Renal cortex interstitium (tissue), 11 donors: ENCODE measurements around the gene RERE. TPM values are rescaled to one million over a fixed set of nuclear protein-coding genes. Genes with fewer than 3 reads are reported as not detected.

Source experiments
- DNase-seq, 11 donors: peaks; one replicate each; pipeline ENCODE4 v3.0.0-alpha.2; 2013; ENCODE audit warnings: low read depth in 9 of 11, low spot score in 4 of 11; ENCODE audit errors: extremely low read depth in 1 of 11
- polyA plus RNA-seq, 3 donors: library from polyadenylated mRNA; unstranded; fragments of 120-200 nt; gene quantifications; one replicate each; pipeline ENCODE4 v1.2.1, GENCODE V29; 2013; ENCODE audit not compliant: insufficient read length in 3 of 3

The RERE gene
- polyA plus RNA-seq, 3 donors, result 149 to 169 (median 157) TPM

DNA sequence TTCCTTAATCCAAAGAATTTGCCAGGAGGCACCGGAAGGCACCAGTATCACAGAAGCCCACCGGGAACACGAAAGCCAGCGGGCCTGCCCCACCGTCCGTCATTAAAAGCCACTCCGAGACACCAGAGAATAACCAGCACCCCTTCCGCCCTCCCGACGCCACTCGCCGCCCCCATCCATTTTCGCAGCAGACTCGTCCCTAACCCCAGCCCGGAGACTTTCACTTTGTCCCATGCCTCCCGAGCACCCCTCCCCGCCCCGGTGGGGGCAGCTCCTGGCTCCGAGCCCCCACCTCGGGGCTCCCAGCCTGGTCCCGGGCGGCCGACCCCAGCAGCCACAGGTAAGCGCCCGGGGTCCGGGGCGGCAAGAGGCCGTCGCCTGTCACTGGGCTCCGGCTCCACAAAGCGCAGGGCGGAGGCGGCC, 394.2 kb downstream of the RERE start:
- DNase-seq, result no peak

DNA sequence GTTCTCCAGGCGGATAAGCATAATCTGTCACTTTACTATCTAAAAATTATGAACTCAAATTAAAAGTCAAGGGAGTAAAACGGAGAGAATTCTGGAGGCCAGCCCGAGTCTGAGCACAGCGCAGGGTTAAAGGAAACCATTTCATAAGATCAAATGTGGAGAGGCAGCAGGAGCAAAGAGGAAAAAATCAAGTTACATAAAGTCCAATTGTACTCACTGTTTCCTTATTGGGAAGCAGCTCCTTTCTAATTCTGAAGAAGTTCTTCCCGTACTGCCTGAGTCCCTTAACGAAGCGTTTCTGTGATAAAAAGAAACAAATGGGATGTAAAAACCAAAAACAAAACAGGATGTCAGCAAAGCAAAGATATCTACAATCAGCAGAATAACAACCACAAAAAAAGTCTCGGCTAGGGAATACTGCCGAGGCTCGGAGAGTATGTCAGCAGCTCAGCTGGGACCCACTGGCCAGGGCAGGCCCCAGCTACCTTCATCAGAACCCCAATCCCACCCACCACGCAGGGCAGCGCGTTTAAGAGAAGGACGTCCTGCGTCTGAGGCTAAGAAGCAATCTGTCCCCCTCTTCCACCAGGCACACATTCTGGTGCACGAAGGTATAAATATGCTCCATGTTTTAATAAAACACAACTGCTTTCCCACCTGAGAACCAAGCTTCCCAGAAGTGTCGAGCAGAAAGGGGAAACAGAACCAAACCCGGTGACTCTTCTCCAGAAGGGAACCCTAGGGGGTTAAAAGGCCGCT, 394.8 kb downstream of the RERE start:
- no peak for DNase-seq

DNA sequence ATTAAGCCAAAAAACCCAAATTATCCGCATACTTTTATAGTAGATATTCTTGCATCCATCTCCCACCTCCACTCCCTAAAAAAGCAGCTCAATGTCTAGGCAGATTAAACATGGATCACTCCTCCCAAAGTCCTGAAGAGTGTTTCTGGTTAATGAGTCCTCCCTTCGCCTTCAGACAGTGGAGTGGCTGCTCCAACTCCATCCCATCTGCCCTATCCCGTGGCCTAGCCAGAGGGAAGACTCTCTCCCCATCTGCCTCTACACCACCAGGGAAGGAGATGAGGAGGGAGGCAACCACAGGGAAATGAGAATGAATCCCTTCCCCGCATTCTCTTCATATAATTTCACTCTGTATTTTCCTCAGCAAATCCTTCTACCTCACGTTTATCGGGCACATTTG, 395.7 kb downstream of the RERE start:
- no peak for DNase-seq

DNA sequence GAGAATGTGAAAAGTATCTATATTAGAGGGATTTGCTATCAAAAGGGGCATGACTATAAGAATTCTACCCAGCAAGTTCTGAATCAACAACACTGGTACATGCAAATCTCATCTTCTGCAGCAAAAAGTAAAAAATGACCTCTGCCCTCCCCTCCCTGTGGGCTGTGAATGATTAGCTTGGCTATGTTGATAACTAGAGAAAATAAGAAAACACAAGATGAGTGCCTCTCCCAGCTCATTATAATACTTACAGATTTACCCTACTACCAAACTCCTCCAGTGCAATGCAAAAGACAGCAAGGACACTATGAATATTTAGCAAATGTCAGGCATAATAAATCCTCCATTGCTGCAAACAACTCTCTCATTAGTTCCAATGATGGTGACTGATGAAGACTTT, 397.1 kb downstream of the RERE start:
- DNase-seq, result no peak

DNA sequence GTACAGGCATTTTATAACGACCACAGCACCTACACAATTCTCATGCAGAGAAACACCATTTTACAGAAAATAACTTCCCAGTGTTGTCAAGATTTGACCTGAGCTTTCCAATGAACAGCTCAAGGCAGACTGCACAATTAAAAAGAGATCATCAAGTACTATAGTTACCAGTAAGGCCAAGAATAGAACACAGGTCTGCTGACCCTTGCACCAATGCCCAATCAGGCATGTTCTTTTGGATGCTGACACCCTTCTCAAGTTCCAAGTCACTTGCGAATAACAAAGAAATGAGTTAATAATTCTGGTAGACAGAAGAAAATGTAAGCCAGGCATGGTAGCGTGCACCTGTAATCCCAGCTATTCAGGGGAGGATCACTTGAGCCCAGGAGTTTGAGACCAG, 397.6 kb downstream of the RERE start:
- no peak for DNase-seq

DNA sequence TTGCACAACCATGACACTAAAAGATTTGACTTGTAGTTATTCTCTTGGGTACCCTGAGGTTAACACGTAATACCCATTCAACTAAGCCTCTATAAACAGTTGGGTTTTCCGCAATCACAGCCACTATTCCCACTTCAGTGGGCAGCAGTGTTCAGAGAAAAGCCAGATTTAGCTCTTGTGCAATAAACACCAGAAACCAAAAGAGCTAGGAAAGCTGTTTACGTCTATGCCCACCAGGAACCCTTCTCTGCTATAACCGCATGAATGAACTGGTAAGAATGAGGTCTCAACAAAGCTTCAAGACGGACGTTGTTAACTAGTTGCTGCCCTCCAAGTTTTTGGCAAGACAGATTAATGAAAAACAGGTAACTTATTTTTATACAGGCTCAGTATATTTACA, 398.3 kb downstream of the RERE start:
- no peak for DNase-seq

DNA sequence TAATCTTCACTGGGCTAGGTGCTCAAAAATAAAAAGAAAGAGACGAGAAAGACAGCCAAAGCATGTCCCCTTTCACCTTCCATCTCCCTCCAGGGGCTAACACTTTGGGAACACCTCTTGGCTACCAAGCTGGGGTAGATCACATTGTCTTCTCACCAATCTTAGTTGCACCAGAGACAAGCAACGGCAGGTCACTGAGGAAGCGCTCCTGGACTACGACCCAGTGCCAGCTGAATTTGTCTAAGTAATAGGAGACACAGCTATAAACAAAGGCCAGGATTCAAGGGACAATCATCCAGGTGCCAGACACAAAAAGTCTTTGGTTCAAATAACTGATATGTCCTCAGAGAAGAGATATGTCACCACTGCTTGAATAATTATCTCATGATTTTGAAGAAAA, 399.1 kb downstream of the RERE start:
- DNase-seq, result no peak

DNA sequence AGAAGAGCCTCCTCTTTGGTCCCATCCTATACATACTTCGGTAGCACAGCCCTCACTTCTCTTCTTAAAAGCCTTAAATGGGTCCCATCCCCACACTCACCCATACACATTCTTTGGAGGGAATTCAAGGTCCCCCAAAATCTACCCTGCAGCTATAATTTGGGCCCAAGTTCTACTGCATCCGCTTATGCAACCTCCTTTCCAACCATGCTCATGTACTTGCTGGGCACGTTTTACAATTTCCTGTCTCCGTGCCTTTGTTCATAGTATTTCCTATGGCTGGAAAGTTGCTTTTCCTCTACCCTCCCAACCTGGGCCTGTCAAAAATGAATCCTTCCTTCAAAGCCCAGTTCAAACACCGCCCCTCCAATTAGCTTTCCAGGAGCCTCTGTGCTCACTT, 399.8 kb downstream of the RERE start:
- DNase-seq, result no peak

GRCh38 chr1:8416881-8417280, 400.6 kb downstream of the RERE start:
- DNase-seq, result no peak

DNA sequence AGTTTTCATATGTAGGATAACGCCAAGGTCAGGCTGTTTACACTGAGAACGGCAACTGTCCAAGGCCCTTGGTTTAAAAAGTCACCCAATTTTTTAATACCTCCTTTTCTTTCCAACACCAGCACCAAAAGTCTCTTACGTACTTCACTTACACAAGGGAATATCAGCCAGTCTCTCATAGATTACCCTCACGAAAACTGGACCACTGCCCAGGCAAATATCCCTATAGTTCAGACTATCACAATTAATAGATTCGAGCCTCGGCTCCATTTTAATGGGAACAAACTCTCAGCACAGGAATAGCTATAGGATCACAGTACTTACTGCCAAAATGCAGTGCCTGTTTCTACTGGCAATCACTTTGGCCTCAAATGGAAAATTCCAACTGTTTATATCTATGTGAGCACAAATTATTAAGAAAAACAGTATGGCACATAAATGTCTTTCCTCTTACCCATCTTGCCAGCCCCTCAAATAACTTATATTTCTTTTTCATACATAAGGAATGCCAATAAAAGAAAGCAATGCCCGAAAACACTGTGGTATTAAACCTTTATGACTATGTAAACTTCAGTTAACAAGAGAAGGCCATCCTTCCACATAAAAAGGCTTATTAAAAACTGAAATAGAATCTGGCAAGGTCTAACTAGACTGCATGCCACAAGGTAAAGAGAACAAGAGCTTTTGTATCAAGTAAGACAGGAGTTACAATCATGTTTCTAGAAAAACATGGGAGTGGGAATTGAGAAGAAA, 401.7 kb downstream of the RERE start:
- no peak for DNase-seq

DNA sequence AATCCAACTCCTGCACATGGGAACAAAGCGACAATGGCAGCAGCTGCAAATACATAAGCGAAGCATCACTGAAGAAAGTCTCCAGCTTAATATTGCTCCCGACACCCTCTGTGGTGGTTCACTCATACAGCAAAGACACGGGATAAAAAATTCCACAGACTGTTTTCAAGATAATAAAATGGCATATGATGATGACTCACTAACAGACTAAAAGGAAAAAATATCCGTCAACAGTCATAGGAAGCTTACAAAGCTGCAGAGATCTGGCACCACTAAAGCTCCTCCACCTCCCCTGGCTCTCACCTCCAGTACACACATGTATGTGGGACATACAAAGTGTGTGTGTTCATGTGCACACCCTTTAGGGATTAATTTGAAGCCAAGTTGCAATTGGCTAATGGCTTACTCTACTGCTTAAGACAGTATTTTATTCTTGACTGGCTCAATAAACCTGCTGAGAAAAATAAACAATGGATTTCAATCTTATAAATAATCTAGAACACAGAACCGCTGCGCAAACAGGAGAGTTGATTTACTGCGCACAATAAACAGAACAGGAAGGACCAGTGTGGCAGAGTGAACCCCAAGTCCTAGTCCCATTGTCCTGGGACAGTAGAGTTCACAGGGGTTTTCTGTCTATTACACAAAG, 405.1 kb downstream of the RERE start:
- DNase-seq, result no peak

- DNase-seq, result no peak
Observed at GRCh38 chr1:8411803-8412182, 405.6 kb downstream of the RERE start.

GRCh38 chr1:8410791-8411190, 406.6 kb downstream of the RERE start:
- DNase-seq, result no peak

DNA sequence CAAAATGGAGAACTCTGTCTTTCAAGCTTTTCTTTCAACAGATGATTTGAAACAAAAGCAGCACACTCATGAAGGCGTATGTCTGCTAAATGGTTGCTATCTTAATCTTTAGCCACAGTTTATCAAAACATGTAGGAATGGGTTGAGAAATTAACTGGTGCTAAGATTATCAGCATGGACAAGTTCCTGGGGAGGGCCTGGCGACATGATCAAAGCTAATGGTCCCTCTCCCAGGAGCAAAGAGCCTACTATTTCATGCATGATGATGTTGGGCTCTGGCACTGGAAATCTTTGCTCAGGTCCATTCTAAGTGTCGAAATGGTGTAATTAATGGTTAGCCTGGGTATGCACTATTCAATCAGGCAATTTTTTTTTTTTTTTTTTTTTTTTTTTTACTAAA, 407.8 kb downstream of the RERE start:
- DNase-seq, result no peak

- peak in 4 of 11 donors; percentile 67 to 83 (median 79) for DNase-seq
Observed at GRCh38 chr1:8409106-8409505, 408.3 kb downstream of the RERE start.

- peak in 7 of 11 donors; percentile 70 to 87 (median 81) for DNase-seq
Observed at GRCh38 chr1:8408151-8408839, 409.1 kb downstream of the RERE start.

DNA sequence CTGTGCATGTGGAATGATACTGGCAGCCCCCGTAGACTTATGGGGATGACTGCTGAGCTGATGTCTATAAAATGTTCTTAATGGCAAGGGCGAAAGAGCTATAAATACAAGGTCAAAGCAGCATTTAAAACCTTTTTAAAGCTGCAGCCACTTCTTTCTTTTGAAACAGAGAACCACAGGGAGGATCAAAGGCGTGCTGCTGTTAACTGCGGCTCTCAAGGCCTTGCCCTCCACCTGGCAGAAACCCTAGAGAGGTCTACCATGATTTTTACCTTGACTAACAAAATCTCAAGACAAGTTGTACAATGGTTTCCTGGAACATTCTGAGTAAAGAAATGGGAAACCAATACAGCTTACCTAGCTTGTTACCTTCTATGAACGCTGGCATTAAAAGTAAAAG, 409.8 kb downstream of the RERE start:
- no peak for DNase-seq

DNA sequence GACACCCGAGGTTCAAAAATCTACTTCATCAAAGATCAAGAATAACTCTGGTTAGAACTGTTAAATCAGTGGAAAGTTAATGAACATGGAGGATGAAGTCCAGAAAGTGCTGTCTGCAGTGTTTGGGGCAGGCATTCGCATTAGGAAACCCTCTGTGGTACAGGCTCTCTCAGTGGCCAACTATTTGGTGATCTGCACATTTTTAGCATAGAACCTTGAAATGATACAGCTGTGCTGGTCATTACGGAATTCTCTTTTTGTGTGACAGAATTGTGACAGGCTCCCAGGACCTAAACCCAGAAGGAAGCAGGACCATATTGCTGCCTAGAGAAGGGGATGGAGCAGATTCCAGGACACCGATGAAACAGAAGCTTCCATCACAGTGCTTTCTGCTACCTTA, 410.5 kb downstream of the RERE start:
- DNase-seq, result no peak

- DNase-seq, result no peak
Observed at GRCh38 chr1:8406011-8406410, 411.4 kb downstream of the RERE start.
